HG03025 (cell line): ENCODE results near the gene PGM1.

Source experiments
- ATAC-seq: cut with Tn5 transposase; IDR thresholded peaks from one replicate; pipeline ENCODE4 v1.9.1; 2021; ENCODE audit warnings: mild to moderate bottlenecking, moderate library complexity; ENCODE audit not compliant: unreplicated experiment, low FRiP score

The PGM1 gene

GRCh38 chr1:63599799-63600198 is 6.6 kb downstream of the PGM1 start:
- no peak for ATAC-seq

DNA sequence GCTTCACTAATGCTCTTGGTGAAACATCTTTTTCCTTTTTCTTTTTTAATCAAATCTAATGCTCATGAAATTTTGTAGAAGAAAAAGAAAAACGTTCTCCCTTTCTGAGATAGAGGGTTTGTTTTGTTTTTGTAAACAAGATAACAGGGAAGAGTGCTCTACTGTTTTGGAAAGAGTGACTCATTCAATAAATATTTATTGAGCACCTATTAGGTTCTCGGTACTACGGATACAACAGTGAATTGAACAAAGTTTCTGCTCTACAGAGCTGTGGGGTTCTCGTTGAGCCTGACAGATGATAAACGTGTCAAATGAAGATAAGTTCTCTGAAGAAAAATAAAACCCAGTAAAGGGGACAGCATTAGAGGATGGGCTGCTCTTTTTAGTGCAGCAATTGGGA is 7.0 kb downstream of the PGM1 start:
- no peak for ATAC-seq

DNA sequence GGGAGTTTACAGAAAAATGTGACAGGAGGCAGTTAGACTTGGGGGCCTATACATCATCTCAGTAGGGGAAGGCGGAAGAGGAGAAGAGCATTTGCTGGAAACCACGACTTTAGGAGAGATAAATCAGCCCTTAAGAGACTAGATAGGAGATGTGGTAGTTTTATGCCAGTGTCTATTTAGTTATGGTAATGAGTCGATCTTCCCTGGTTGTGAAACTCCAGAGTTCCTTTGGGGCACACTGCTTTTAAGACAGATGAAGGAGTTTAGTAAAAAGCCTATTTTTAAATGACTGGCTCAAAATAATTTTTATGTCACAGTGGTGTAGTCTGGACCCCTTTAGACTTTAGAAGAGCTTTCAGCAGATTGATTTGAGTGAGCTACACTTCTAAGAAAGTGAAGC is 7.8 kb downstream of the PGM1 start:
- no peak for ATAC-seq

DNA sequence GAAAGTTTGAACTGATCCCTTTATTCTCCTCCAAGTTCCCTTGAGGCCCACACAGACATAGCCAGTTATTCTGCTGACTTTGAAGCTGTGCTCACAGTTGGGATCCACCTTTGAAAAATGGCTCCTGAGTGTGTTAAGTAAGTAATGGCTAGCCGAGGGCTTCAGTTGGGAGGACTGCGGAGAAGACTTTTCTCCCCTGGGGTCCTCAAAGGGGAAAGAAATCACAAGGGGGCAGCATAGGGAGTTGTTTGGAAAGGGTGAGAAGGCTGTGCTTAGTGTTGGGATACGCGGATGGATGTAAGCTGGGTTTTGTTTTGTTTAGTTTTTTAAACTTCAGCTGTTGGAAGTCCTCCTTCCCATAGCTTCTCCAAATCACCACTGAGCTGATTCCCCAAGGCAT is 8.3 kb downstream of the PGM1 start:
- no peak for ATAC-seq

GRCh38 chr1:63601912-63602311 is 8.7 kb downstream of the PGM1 start:
- no peak for ATAC-seq

- no peak for ATAC-seq
Observed at GRCh38 chr1:63602629-63603028, 9.4 kb downstream of the PGM1 start.

- no peak for ATAC-seq
Observed at GRCh38 chr1:63603810-63604209, 10.6 kb downstream of the PGM1 start.

- no peak for ATAC-seq
Observed at GRCh38 chr1:63607322-63607721, 14.1 kb downstream of the PGM1 start.

GRCh38 chr1:63611231-63611630 is 18.0 kb downstream of the PGM1 start:
- no peak for ATAC-seq

DNA sequence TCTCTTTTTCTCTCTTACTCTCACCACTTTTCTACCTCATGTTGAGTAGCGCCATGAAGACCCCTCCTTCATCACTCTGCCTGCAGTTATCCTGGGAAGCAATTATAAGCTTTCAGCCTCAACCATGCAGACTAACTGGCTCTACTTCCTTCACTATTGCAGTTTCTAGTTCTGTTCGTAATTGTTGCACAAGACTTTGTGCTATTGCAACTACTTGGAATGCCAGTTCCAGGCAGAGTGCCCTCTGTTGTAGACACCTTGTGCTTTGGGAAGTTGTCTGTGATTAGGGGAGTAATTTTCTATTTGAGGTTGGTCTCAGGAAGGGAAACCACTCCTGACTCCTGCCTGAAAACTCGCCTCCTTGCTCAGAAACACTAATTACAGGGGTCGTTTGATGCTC is 19.4 kb downstream of the PGM1 start:
- no peak for ATAC-seq

- no peak for ATAC-seq
Observed at GRCh38 chr1:63612971-63613370, 19.8 kb downstream of the PGM1 start.

DNA sequence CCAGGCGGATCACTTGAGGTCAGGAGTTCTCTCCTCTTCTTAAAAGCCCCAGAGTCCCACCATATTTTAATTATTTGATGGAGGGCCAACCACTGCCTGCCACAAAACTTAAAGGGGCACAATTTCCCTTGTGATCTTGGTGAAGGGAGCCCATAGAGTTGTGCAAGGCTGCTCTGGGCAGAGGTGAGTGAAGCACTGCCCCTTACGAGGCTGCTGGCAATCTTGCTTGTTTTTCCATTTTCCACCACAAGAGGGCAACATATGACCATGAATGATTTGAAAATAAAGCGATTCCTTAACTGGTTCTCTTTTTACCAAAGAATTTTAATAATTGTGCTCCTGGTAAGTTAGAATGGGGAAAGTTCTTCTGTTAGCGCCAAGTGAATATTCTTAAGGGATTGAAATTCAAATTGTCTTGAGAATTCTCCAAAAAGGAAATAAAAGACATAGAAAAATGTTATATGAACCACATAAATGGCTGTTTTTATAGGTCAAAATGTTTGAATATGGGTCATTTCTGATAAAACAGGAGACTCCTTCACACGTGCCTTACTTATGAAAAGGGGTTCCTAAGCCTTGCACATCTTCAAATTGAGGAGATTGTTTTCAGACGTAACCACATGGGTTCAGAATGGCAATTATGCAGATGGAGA is 22.7 kb downstream of the PGM1 start:
- ATAC-seq, result no peak

DNA sequence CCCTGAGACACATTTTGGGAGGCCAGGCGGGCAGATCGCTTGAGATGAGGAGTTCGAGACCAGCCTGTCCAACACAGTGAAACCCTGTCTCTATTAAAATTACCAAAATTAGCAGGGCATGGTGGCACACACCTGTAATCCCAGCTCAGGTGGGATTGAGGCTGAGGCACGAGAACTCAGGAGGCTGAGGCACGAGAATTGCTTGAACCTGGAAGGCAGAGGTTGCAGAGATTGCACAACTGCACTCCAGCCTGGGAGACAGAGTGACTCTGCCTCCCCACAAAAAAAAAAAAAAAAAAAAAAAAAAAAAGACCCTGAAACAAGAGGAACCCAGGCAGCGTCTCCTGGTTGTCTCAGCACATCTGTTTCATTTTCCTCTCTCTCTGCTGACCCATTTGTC is 24.2 kb downstream of the PGM1 start:
- ATAC-seq, result no peak

DNA sequence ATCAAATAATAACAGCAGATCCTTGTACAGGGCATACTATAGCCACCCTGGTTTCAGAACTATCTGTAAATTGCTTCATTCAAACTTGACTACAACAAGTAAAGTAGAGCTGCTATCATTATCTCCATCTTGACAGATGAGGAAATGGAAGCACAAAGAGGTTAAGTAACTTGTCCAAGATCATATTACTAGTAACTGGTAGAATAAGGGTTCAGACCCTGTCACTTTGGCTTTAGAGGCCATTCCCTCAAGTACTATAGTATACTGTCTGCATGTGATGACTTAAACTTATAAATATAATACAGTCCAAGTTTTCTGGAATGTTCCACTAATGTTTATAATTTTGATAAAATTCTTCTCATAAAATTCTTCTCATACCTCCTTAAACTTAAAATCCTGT is 24.8 kb downstream of the PGM1 start:
- no peak for ATAC-seq

- no peak for ATAC-seq
Observed at GRCh38 chr1:63619558-63619957, 26.3 kb downstream of the PGM1 start.

- no peak for ATAC-seq
Observed at GRCh38 chr1:63620671-63621070, 27.5 kb downstream of the PGM1 start.

DNA sequence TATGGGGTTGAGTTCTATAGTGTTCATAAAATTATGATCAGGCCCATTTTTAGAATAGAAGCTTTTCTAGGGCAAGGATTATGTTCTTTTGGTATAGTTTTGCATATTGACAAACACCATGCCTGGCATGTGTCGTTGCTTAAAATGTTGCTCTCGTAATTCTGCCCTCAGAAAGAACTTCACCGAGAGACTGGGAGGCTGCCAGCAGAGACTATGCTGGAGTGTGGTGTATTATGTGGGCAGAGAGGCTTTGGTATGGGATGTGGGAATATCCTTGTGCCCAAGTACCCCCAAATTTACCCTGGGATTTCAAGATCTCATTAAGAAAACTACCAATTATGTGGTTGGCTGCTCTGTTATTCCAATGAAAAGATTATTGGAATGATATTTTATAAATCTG is 27.9 kb downstream of the PGM1 start:
- ATAC-seq, result no peak

DNA sequence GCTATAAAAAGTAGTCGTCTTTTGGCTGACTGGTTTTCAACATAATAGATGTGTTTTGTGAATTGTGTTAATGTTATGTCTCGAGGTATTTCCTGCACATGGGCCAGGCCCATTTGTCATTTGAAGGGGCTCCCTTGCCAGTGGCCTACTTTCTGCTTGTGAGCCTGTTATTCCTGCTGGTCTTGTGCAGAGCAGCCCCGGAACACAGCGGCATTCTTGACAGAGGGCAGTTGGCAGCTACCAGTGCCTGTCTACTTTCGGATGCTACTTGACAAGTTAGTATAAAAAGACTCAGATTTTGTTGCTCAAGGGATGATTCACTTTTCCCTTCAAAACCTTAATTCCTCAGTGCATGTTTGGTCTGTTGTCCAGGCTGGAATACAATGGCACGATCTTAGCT is 28.5 kb downstream of the PGM1 start:
- no peak for ATAC-seq

DNA sequence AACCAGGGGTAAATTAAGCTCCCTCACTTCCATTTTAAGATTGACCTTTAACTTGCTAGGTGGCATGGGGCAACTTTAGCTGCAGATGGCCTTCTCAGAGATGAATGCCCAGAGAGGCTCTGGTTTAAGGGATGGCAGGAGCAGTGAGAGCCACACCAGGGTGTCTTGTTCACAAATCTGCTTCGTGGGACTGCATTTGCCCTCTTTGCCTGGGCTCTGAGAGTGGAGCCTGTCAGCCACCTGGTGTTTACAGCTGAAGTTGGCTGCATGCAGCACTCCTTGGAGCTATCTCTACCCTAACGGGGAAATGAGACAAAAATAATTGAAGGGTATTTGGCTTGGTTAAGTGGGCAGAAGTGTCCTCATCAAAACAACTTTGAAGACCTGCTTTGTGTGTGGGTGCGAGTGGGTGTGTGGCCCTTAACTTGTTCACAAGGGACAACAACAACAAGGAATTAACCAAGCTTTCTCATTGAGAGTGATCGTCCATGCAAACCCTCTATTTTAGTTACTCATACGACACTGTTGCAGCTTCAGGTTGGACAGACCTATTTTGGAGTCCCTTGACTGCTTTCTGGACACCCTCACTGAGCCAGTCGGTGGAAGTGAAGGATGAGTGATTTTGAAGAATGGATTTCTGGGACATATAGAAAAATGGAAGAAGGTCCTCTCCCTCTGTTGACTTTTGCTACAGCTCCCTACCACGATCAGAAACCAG is 29.8 kb downstream of the PGM1 start:
- ATAC-seq, result no peak

DNA sequence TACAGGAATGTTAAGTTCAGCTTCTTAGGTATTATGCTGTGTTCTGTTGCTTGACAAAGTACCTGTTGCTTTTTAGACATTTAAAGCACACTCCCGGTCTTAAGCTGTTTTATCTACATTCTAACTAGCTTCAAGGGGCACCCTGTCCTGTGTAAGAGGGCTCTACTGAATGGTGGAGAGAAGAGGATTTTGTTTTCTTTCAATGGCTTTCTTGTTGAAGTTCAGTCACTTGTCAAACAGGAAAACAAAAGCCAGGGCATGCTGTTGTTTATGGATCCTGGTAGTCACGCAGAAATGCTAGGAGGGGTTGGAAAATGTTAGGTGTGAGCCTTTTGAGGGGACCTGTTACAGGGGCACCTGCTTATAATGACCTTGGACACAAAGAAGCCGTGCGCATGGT is 30.7 kb downstream of the PGM1 start:
- ATAC-seq, result no peak

DNA sequence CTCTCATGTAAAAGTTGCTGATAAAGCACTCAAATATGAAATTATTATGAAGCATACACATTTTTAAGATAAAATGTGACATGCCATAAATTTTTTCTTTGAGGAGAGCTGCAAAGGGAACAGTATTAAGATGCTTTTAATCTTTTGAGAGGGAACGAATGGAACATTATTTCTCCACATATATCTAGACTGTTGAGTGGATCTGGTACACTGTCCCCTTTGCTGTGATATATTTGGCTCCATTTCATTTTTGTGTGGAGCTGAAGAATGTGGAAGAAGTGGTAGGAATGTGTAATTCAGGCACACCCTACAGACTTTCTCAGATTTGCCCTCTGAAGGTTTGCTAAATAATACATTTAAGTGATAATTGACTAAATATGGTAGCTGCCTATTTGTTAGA is 31.7 kb downstream of the PGM1 start:
- ATAC-seq, result no peak

DNA sequence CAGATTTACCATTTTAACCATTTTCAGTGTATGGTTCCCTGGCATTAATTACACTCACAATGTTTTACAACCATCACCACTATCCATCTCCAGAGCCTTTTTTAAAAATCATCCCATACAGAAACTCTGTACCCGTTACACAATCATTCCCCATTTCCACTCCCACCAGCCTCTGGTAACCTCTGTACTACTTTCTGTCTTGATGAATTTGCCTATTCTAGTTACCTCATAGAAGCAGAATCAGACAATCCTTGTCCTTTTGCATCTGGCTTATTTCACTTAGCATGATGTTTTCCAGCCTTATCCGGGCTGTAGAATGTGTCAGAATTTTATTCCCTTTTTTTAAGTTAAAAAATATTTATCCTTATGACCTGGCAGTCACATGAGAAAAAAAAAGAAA is 33.0 kb downstream of the PGM1 start:
- no peak for ATAC-seq
